Endothelial cell (in vitro differentiated cells): ENCODE results near the gene EPHA8. TPM values are rescaled to one million over a fixed set of nuclear protein-coding genes. Genes with fewer than 3 reads are reported as not detected.

Experiments
- DNase-seq: peaks from one replicate; pipeline ENCODE4 v3.0.0; 2021; ENCODE audit warnings: low spot score
- H3K27ac Mint-ChIP-seq: one replicate; pipeline ENCODE4 v1.8.0; 2021; ENCODE audit warnings: mixed read lengths, inconsistent platforms; ENCODE audit not compliant: unreplicated experiment
- H3K27me3 Mint-ChIP-seq: one replicate; pipeline ENCODE4 v1.8.0; 2021; ENCODE audit warnings: mild to moderate bottlenecking, moderate library complexity, mixed read lengths, inconsistent platforms; ENCODE audit not compliant: unreplicated experiment
- H3K36me3 Mint-ChIP-seq: one replicate; pipeline ENCODE4 v1.8.0; 2021; ENCODE audit warnings: mild to moderate bottlenecking, low read depth, mixed read lengths, inconsistent platforms; ENCODE audit not compliant: unreplicated experiment
- H3K4me1 Mint-ChIP-seq: one replicate; pipeline ENCODE4 v1.8.0; 2021; ENCODE audit warnings: mild to moderate bottlenecking, mixed read lengths, inconsistent platforms; ENCODE audit not compliant: unreplicated experiment
- H3K4me3 Mint-ChIP-seq: one replicate; pipeline ENCODE4 v1.8.0; 2021; ENCODE audit warnings: mild to moderate bottlenecking, mixed read lengths, inconsistent platforms; ENCODE audit not compliant: unreplicated experiment
- H3K9me3 Mint-ChIP-seq: one replicate; pipeline ENCODE4 v1.8.0; 2021; ENCODE audit warnings: mixed read lengths, inconsistent platforms; ENCODE audit not compliant: unreplicated experiment
- CTCF ChIP-seq: fragments of 200-600 bp; sonication (generic); IDR thresholded peaks from one replicate; pipeline ENCODE4 v1.5.0; 2021; ENCODE audit warnings: antibody characterized with exemption; ENCODE audit not compliant: unreplicated experiment
- total RNA-seq: library from RNA; stranded (reverse); fragmentation: NEBNext Ultra II Directional; extraction: Animal tissue kit (Norgen Biotek cat#: 25700); gene quantifications from one replicate; pipeline ENCODE4 v1.2.1, GENCODE V29; 2021; ENCODE audit not compliant: unreplicated experiment

The EPHA8 gene
- total RNA-seq, 1 donor from 2014 or later = not detected

DNA sequence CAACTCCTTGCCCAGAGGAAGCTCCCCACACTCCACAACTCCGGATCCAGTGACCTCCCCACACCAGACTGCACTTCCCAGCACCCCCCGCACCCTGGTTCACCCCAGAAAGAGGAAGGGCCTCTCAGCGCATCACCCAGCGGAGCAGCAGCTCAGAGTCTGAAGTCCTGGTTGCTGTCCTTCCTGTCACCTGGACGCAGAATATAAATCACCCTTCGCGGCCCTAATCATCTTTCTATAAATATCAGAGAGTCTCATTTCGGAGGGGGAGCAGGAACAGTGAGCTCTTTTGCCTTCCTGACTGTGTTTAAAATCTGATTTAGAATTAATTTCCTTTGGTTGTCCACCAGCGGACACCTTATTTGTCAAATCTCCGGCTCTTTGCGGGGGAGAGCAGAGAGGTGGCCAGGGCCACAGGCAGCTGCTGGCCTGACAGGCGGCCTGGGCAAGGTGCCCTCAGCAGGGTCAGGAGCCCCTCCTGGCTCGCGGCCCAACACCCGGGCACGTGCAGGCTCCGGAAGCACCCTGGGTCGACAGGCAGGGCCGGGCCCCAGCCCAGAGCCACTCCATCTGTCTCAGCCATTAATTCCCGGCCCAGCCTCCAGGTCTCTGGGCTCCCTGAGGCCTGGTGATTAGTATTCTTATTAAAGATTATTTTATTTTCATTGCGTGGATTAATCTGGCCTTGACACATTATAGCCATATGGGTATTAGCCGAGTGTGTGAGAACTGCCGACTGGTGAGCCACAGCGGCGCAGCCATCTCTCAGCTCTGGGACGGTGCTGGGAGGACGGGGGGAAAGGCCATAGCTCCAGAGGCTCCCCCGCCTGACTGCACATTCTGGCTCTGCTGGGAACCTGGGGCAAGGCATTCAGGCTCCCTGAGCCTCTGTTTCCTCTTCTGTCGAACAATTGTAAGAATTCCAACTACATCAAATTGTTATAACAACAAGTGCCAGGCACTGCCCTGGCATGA, 19.7 kb downstream of the EPHA8 start:
- no peak for TF ChIP-seq CTCF
- Mint-ChIP-seq H3K9me3 (no peaks in the 10 kb centered on the region), H3K27ac (no peak overlapping the region), H3K36me3 (peaks cover 4% of the 10 kb centered on the region), H3K27me3 (peaks cover 3% of the 10 kb centered on the region), H3K4me1 (no peaks in the 10 kb centered on the region), H3K4me3 (no peak overlapping the region)
- no peak for DNase-seq

GRCh38 chr1:22584001-22584562, 20.8 kb downstream of the EPHA8 start:
- peaks cover 4% of the 10 kb centered on the region for H3K36me3 Mint-ChIP-seq
- no peaks in the 10 kb centered on the region for H3K9me3 Mint-ChIP-seq
- H3K4me1 Mint-ChIP-seq = no peaks in the 10 kb centered on the region
- DNase-seq = no peak
- peaks cover 1% of the 10 kb centered on the region for H3K27me3 Mint-ChIP-seq
- TF ChIP-seq CTCF = no peak
- no peak overlapping the region for H3K27ac Mint-ChIP-seq
- no peak overlapping the region for H3K4me3 Mint-ChIP-seq

GRCh38 chr1:22584970-22585369, 21.7 kb downstream of the EPHA8 start:
- no peak overlapping the region for H3K27ac Mint-ChIP-seq
- H3K9me3 Mint-ChIP-seq = no peaks in the 10 kb centered on the region
- H3K4me1 Mint-ChIP-seq = no peaks in the 10 kb centered on the region
- DNase-seq = no peak
- no peak overlapping the region for H3K4me3 Mint-ChIP-seq
- H3K36me3 Mint-ChIP-seq = peaks cover 4% of the 10 kb centered on the region
- no peak for TF ChIP-seq CTCF
- H3K27me3 Mint-ChIP-seq = peaks cover 1% of the 10 kb centered on the region

DNA sequence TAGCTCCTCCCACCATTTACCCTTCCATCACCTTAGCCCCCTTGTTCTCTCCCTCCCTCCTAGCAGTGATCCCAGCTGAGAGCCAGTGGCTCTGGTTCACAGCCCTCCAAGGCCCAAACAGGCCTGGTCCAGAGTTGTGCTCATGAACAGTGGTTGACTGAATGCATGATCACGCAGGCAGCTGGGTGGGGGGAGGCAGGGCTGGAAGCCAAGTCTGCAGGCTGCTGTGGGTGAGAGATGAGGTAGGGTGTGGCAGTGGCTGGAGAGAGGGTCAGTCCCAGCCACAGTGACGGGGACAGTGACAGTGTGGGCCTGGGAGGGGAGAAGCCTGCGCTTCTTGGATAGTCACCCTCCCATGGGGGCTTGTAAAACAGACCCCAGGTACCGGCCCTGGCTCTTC, 22.2 kb downstream of the EPHA8 start:
- no peak overlapping the region for H3K4me3 Mint-ChIP-seq
- peaks cover 1% of the 10 kb centered on the region for H3K27me3 Mint-ChIP-seq
- no peaks in the 10 kb centered on the region for H3K4me1 Mint-ChIP-seq
- TF ChIP-seq CTCF = no peak
- DNase-seq = no peak
- no peak overlapping the region for H3K27ac Mint-ChIP-seq
- H3K36me3 Mint-ChIP-seq = peaks cover 4% of the 10 kb centered on the region
- no peaks in the 10 kb centered on the region for H3K9me3 Mint-ChIP-seq
